Hematopoietic multipotent progenitor cell (in vitro differentiated cells): ENCODE measurements around the gene PDIA6. TPM values are rescaled to one million over a fixed set of nuclear protein-coding genes. Genes with fewer than 3 reads are reported as not detected.

Source experiments
- DNase-seq, 3 donors: peaks; one replicate each; pipeline ENCODE4 v3.0.0-alpha.2; 2011 to 2015; ENCODE audit warnings: low read depth in 2 of 3, low spot score in 2 of 3
- total RNA-seq: library from RNA; depleted of rRNA; stranded (reverse); fragments of >200 nt; gene quantifications from one replicate; pipeline ENCODE4 v1.2.3, GENCODE V29; 2012

Gene PDIA6
- total RNA-seq, 1 donor: 60.1 TPM

DNA sequence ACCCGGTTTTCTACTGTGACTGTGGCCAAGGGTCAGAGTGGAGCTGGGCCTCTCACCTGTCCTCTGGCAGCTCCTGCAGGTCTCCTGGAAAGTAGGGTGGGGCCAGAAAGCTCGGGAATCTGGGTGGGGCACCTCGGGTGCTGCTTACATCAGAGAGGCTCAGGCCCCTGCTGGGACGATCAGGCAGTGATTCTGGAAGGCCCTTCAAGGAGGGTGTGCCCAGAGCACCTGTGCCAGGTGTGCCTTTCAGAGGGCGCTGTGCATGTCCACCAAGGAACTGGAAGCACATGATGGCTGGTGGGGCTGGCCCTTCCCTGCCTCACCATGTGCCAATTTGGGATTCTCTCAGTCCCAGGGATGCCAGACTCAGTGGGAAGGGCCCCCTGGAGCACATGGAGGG lies 47.1 kb downstream of the PDIA6 start:
- no peak for DNase-seq

GRCh38 chr2:10764896-10765295 lies 47.7 kb downstream of the PDIA6 start:
- DNase-seq: no peak

DNA sequence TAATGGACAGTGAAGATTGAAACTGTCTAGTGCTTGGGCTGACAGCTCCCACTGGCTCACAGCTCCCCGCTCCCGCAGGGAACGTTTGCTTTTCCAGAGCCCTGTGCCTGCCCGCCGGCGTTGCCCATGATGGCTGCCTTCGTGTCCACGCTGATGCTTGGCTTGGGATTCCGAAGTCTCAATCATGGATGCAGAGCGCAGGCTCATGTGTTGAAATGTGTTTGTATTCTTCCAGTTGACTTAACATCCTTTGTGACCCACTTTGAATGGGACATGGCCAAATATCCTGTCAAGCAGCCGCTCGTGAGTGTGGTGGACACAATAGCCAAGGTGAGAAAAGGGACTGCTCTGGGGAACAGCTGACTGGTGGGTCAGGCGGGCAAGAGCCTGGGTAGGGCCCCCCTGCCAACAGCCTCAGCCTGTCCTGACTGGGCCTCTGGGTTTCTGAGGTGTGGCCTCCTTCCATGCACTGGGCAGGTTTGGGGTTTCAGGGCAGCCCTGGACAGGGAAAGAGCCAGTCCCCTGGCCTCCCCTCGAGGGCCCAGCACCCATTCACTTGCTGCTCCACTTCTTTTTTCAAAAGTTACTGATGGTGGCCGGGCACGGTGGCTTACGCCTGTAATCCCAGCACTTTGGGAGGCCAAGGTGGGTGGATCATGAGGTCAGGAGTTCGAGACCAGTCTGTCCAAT lies 48.3 kb downstream of the PDIA6 start:
- DNase-seq: no peak

DNA sequence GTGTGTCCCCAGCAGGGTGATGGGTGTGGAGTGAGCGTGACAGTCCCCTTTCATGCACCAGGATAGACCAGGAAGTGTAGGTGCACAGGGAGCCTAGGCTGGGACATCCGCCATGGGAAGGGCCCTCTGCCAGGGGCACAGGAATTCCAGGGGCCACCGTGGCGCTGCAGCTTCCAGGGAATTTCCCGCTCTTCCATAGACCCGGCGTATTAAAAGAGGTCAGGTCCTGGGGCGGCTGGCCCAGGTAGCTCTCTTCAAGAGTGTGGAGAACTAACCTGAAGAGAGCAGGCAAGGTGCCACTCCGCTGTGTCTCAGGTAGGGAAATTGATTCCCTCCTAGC lies 49.2 kb downstream of the PDIA6 start:
- no peak for DNase-seq

GRCh38 chr2:10762651-10763460 lies 49.7 kb downstream of the PDIA6 start:
- no peak for DNase-seq

DNA sequence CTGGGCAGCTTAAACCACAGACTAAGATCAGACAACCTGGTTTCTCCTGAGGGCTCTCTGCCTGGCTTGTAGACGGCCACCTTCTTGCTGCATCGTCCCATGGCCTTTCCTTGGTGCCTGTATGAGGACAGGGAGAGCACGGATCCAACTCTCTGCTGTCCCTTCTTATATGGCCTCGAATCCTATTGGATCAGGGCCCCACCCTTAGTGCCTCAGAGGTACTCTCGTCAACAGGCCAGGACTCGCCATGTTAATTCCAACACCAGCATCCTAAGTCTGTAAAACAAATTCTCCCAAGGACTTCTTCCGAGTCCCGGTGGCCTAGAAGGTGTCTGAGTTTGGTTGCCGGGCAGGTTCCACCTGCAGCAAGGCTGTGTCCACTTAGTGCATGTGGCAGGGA lies 51.0 kb downstream of the PDIA6 start:
- no peak for DNase-seq

DNA sequence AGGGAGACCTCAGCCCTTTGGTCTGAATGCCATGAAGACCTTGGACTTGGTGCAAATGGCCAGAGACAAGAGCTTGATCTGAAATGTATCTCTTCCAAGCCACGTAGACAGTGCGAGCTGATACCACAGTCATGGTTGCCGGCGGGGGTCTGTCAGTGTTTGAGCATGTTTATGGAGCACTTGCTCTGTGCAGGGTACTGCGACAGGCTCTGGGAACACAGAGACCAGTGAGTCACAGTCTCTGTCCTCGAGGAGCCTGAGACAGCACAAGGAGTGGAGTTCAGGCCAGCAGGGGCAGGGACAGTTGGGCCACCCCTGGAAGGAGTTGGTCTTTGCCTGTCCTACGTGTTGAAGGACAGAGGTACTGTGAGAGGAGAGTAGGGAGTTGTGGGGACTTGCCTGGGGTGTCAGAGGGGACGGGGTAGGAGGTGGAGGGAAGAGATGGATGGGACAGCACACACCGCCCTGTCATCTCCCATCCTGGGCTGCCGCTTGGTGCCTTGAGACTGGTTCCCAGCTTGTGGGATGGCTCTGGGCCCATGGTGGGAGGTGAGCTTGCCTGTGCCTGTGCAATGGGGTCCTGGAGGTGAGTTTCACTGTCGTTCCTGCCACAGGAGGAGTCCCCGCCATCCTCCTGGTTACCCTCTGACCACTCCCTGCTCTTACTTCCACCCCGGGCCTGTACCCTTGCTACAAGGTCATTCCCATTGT lies 51.6 kb downstream of the PDIA6 start:
- DNase-seq: no peak

DNA sequence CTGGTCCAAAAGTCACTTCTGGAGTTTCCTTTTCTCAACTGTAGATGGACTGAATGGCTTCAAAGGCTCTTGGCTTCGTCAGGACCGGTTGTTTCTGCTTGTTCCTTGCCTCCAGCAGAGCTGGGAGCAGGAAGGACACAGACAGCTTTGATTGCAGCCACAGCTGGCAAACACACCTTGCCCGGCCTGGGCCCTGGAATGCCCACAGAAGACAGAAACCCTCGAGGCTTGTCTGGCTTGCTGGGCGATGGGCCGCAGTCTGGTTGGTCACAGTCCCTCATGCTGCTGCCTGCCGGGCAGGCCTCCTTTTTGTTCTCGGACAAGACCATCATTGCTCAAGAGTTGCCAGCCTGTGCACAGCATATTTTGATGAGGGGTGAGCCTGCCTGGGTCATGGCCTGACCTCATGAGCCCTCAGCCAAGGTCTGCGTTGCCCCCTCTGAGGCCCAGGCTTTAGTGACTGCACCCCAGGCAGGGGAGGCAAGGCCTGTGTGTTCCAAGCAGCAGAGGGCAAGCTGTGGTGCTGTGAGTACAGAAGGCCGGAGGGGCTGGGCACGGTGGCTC lies 53.4 kb downstream of the PDIA6 start:
- no peak for DNase-seq

DNA sequence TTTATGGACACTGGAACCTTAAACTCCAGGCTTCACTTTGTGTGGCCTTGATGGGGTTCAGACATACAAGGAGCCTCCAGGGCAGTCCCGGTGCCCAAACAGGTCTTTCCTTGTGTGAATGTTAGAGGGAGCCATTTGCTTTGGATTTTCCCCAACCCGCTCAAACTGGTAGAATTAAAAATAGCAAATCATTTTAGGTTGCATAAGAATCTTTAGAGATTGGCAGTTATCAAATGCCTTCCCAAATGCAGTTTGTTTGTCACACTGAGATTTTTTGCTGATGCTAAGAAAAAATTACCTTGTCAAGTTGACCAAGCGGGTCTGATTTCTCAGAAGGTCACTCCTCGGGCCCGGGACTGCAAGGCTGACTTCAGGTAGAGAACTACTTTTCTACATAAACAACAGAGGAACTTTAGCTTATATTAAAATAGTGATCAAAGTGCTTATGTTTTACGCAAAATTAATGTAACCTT lies 54.7 kb downstream of the PDIA6 start:
- DNase-seq: no peak

GRCh38 chr2:10755621-10756020 lies 57.0 kb downstream of the PDIA6 start:
- DNase-seq: no peak

GRCh38 chr2:10753876-10754275 lies 58.7 kb downstream of the PDIA6 start:
- DNase-seq: no peak

GRCh38 chr2:10753156-10753555 lies 59.4 kb downstream of the PDIA6 start:
- DNase-seq: no peak

- no peak for DNase-seq
Observed at GRCh38 chr2:10752236-10752635, 60.3 kb downstream of the PDIA6 start.

- no peak for DNase-seq
Observed at GRCh38 chr2:10750610-10751009, 62.0 kb downstream of the PDIA6 start.

DNA sequence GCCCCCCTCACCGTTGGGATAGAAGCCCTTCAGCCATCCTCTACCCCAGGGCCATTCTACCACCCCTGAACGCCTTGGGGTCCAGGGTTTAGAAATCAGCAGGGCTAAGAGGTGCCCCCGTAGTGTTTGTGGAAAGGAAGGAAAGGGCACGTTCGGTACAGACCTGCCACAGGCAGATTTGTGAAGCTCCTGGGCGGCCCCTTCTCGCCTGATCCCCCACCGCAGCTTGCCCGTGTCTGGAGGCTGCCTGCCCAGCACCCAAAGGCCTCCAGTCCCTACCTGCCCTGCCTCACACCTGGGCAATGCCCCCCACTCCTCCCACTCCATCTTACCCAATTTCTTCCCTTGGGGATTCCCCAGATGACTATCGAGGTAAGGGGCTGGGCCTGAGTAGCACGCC lies 69.9 kb downstream of the PDIA6 start:
- no peak for DNase-seq

GRCh38 chr2:10741139-10741538 lies 71.4 kb downstream of the PDIA6 start:
- DNase-seq: no peak

- DNase-seq: no peak
Observed at GRCh38 chr2:10740226-10740625, 72.4 kb downstream of the PDIA6 start.

DNA sequence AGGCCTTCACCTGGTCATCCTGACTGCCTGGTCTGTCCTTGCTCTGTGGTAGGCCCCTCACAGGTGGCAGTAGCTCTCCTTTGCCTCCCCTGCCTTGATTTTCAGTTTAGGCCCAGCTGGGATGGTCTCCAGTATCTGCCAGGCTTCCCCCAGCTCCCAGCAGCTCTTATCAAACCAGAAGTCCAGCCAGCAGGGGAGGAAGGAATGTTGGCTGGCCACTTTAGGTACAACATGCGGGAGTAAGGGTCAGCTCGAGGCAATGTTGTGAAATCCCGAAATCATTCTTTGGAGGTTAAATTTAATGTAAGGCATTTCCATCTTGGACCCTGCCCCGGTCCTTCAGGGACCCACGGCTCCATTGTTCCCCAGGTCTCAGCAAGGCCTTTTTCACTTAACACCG lies 74.4 kb downstream of the PDIA6 start:
- DNase-seq: no peak

GRCh38 chr2:10733980-10734379 lies 78.6 kb downstream of the PDIA6 start:
- no peak for DNase-seq

GRCh38 chr2:10733566-10733925 lies 79.0 kb downstream of the PDIA6 start:
- no peak for DNase-seq
